HAP-1 (cell line): Measurements from ENCODE around the gene MSRB2.

ENCODE experiments used
- DNase-seq, 2 experiments: peaks; one replicate each; pipeline ENCODE4 v3.0.0-alpha.2; 2016 to 2020; ENCODE audit warnings: low spot score in 2 of 2
- H3K27me3 ChIP-seq: fragments of 250-450 bp; sonication (Bioruptor Pico); 2 replicates; pipeline ENCODE4 v1.5.1; 2020; ENCODE audit warnings: low read depth, mild to moderate bottlenecking, moderate library complexity
- H3K36me3 ChIP-seq: fragments of 250-450 bp; sonication (Bioruptor Pico); replicated peaks from 2 replicates; pipeline ENCODE4 v1.5.1; 2020; ENCODE audit warnings: mild to moderate bottlenecking
- H3K4me1 ChIP-seq: fragments of 250-450 bp; sonication (Bioruptor Pico); 2 replicates; pipeline ENCODE4 v1.5.1; 2020; ENCODE audit warnings: mild to moderate bottlenecking
- H3K4me3 ChIP-seq: fragments of 250-450 bp; sonication (Bioruptor Pico); 2 replicates; pipeline ENCODE4 v1.5.1; 2020; ENCODE audit warnings: mild to moderate bottlenecking, moderate library complexity
- H3K9me3 ChIP-seq: fragments of 250-450 bp; sonication (Bioruptor Pico); 2 replicates; pipeline ENCODE4 v1.5.1; 2020; ENCODE audit warnings: mild to moderate bottlenecking, moderate library complexity
- in situ Hi-C: fragments of 300-500 bp; cut with MboI; formaldehyde crosslinking; loops from 3 replicates; pipeline ENCODE4 v1.14.3; 2020; ENCODE audit warnings: low sequenced_read_pairs, inconsistent platforms, mixed read lengths

MSRB2 gene

DNA sequence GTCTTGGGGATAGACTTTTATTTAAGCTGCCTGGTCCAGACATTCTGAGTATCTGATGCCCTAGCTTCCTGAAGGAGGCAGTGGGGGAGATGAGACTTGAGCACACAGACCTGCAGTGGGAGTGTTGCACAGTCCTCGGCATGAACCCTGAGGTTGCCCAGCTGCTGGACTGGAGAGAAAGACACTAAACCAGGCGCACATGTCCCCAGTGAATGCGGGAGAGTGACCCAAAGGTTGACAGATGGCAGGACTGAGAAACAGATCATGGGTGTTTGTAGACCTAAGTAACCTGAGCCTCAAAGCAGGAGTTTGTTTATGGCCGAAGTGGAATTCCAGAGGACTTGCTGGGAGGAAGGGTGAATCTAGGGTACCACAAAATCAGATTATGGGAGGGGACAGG lies 15.7 kb upstream of the MSRB2 start:
- no peak for DNase-seq
- peaks cover 8% of the 10 kb centered on the region; the same call in 1 of the 2 replicates for H3K27me3 ChIP-seq
- H3K4me3 ChIP-seq: no peak overlapping the region
- no peaks in the 10 kb centered on the region for H3K4me1 ChIP-seq
- in situ Hi-C loops: no loop called here
- no peaks in the 10 kb centered on the region for H3K9me3 ChIP-seq
- no peaks in the 10 kb centered on the region for H3K36me3 ChIP-seq

DNA sequence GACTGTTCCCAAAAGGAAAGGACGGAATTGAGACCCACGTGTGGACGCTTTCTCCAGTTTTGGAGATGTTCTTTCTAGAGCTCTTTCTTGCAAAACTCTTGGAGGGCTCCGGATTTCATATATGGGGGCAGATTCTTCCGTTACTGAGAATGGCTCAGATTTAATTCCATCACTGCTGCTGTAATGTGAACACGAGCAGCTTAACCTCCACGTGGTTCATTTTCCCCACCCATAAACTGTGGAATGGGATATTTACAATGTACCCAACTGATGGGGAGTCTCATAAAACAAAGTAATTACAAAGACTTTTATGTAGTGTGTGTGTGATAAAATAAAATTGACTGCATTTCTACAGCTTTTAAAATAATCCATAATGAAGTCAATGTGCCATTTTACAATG lies 15.1 kb upstream of the MSRB2 start:
- Histone ChIP-seq H3K4me1 (no peaks in the 10 kb centered on the region), H3K4me3 (no peak overlapping the region), H3K36me3 (no peaks in the 10 kb centered on the region), H3K9me3 (no peaks in the 10 kb centered on the region), H3K27me3 (peaks cover 8% of the 10 kb centered on the region; the same call in 1 of the 2 replicates)
- in situ Hi-C loops: no loop called here
- no peak for DNase-seq

DNA sequence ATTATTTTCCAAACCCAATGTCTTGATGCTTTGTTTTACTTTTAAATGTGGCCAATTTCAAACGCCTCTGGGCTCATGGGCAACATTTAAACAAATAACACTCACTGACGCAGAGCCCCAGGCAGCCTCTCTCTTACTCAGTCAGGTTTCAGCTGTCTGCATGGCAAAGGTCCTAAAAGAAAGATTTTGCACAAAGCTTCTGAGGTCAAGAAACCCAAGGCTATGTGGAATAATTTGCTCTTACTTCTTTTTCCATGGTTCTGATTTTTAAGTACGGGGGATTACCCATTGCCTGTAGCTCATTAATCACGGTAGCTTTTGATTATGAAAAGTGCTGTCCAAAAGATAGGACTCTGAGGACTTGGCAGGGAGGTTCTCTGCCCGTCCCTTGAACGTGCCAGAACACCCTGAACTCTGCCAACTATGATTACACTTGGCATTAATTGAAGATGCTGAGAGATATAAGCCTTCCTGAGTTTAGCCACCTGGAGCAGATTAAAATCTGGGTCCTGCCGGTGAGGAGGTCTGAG lies 14.1 kb upstream of the MSRB2 start:
- in situ Hi-C loops: no loop called here

DNA sequence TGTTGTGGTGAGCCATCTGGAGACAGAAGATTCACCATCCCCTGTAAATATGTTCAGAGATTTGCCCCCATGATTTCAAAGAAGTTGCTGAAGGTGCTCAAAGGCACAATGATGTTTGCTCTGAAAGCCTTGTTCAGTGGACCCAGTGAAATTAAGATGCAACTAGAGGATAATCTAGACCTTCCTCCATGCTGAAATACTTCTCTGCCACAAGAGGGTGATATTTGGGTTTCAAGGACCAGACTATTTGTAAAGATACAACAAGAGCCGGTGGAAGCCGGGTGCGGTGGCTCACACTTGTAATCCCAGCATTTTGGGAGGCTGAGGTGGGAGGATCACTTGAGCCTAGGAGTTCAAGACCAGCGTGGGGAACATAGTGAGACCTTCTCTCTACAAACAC lies 13.5 kb upstream of the MSRB2 start:
- no peaks in the 10 kb centered on the region for H3K9me3 ChIP-seq
- H3K27me3 ChIP-seq: peaks cover 8% of the 10 kb centered on the region; the same call in 1 of the 2 replicates
- H3K36me3 ChIP-seq: no peaks in the 10 kb centered on the region
- H3K4me3 ChIP-seq: no peak overlapping the region
- in situ Hi-C loops: no loop called here
- DNase-seq: peak in 1 of 2 experiments; percentile 13
- H3K4me1 ChIP-seq: no peaks in the 10 kb centered on the region

More for the DNA sequence above, 14.1 kb upstream of the MSRB2 start:
- Histone ChIP-seq H3K27me3 (peaks cover 8% of the 10 kb centered on the region; the same call in 1 of the 2 replicates), H3K9me3 (no peaks in the 10 kb centered on the region), H3K36me3 (no peaks in the 10 kb centered on the region), H3K4me1 (no peaks in the 10 kb centered on the region), H3K4me3 (no peak overlapping the region)
- no peak for DNase-seq

DNA sequence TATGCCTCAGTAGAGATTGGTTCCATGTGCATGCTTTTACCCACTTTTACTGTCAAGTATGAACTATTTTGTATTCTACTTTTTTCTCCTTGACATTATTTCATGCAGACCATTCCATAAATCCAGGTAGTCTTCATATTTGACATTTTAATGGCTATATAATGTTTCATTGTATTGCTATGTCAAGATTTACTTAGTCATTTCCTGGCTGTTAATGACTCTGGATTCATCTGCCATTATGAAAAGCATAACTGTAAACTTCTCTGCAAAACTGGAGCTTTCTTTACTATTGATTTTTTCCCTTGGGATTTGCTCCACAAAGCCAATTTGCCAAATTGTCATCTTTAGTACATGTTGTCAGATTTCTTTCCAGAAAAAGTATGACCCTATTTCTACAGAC lies 6.8 kb upstream of the MSRB2 start:
- Histone ChIP-seq H3K27me3 (peaks cover 1% of the 10 kb centered on the region), H3K4me1 (no peaks in the 10 kb centered on the region), H3K36me3 (no peaks in the 10 kb centered on the region), H3K9me3 (no peaks in the 10 kb centered on the region; the same call in 1 of the 2 replicates), H3K4me3 (no peak overlapping the region)
- DNase-seq: no peak
- in situ Hi-C loops: no loop called here

DNA sequence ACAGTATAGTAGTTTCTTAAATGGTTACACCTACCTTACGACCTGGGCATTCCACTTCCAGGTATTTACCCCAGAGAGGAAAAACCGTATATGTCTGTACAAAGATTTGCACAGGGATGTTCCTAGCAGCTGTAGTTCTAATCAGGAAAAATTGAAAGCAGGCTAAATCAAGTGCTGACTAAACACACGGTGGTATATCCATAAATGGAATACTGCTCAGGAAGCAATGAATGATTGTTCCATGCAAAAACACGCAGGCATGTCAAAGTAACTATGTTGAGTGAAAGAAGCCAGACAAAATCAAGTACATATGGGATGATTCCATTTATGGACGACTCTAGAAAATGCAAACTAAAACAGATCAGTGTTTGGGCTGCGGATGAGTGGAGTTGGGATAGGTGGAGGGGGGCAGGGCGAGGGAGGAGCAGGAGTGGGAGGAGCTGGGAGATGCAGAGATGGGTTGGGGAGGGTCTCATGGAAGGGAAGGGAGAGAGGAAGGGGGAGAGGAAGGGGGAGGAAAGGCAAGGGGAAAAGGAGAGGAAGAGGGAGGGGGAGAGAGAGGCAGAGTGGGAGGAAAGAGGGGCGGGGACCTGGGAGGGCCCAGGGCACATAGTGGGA lies 484 bp upstream of the MSRB2 start:
- Histone ChIP-seq H3K4me1 (peaks cover 13% of the 10 kb centered on the region), H3K27me3 (no peaks in the 10 kb centered on the region; the same call in 1 of the 2 replicates), H3K4me3 (peak overlapping the region; percentile 54), H3K36me3 (no peaks in the 10 kb centered on the region), H3K9me3 (no peaks in the 10 kb centered on the region; the same call in none of the 2 replicates)
- in situ Hi-C loops: no loop called here
- no peak for DNase-seq

DNA sequence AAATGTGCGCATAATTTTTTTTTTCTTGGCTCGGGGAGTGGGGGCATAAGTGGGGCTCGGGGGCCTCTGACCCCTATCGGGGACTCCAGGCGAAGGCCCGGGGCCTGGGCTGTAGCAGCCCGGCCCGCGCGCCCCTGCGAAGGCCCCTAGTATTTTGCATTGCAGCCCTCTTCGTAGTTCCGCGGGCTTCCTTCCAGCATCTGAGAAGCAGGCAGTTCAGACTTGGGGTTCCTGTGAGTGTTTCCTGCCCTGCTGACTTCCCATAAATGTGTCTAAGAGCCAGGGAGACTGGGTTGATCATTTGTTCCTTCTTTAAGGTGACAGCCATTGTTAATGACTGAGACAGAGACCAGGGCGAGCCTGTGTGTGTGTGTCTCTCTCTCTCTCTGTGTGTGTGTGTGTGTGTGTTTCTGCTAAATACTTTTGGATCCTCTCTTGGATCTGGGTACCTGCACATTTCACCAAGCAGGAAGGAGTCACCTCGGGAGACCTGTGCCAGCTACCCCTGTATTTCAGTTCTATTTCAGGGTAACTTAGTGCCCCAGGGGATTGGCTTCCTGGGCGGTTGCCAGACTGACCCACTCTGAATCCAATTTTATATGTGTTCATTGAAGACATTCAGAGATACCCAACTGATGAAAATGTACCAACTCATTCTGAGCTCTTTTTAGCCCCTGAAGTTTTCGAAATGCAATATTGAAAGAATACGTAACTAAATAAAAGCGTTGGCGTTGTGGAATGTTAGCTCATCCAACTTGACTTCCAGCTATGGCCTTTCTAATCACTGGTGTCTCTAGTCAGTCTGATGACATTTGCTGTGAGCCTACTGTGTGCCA lies 805 bp downstream of the MSRB2 start:
- no peaks in the 10 kb centered on the region; the same call in none of the 2 replicates for H3K9me3 ChIP-seq
- in situ Hi-C loops: no loop called here
- DNase-seq: peak; percentile 4 to 40
- H3K4me1 ChIP-seq: peaks cover 13% of the 10 kb centered on the region
- no peaks in the 10 kb centered on the region; the same call in 1 of the 2 replicates for H3K27me3 ChIP-seq
- H3K4me3 ChIP-seq: peak overlapping the region; percentile 54
- no peaks in the 10 kb centered on the region for H3K36me3 ChIP-seq

DNA sequence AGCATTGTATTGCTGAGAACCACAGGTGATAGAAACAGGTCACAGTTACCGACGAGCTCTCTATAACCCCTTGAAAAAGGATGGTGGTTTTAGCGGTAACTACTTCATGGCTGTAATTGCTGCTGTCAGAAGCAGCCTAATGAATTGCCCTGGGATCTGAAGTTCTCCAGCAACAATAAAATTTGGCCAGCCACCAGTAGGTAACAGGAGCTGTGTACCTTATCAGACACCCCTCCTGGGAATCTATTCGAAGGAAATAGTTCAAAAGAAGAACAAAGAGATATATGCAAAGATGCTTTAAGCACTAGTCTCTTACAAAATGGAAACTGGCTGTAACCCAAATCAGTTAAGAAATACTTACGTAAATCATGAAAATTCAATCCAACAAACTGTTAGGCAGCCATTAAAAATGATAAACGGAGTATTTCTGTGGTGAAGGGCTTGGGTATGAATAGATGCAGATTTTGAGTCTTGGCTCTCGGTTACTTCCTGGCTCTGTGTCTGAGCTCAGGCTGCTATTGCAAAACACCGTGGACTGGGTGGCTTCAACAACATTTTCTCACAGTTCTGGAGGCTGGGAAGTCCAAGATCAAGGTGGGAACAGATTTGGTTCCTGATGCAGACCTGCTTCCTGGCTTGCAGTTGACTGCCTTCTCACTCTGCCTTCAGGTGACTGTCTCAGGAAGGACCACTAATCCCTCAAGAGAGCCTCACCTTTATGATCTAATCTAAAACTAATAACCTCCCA lies 1.6 kb downstream of the MSRB2 start:
- peak overlapping the region; percentile 54; the same call in 1 of the 2 replicates for H3K4me3 ChIP-seq
- DNase-seq: no peak
- H3K36me3 ChIP-seq: no peaks in the 10 kb centered on the region
- H3K9me3 ChIP-seq: no peaks in the 10 kb centered on the region; the same call in none of the 2 replicates
- in situ Hi-C loops: no loop called here
- peaks cover 13% of the 10 kb centered on the region for H3K4me1 ChIP-seq
- H3K27me3 ChIP-seq: no peaks in the 10 kb centered on the region; the same call in 1 of the 2 replicates

DNA sequence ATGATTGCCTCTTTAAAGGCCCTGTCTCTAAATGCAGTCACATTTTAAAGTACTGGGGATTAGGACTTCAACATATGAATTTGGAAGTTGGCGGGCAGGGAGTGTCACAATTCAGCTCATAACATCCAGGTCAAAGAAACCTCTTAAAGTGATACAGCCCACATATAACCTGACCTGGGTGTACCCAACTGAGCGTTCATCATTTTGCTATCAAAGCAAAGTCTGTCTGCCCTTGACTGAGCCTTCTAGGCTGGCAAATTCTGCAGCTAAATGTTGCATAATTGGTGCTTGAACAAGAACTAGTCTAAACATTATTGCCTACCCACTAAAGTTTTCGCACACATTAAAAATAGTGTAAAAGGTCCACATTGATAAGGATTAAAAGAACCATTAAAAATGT lies 3.7 kb downstream of the MSRB2 start:
- in situ Hi-C loops: no loop called here
- DNase-seq: no peak
- Histone ChIP-seq H3K9me3 (no peaks in the 10 kb centered on the region; the same call in 1 of the 2 replicates), H3K4me1 (peaks cover 13% of the 10 kb centered on the region), H3K4me3 (no peak overlapping the region), H3K36me3 (no peaks in the 10 kb centered on the region), H3K27me3 (no peaks in the 10 kb centered on the region)

DNA sequence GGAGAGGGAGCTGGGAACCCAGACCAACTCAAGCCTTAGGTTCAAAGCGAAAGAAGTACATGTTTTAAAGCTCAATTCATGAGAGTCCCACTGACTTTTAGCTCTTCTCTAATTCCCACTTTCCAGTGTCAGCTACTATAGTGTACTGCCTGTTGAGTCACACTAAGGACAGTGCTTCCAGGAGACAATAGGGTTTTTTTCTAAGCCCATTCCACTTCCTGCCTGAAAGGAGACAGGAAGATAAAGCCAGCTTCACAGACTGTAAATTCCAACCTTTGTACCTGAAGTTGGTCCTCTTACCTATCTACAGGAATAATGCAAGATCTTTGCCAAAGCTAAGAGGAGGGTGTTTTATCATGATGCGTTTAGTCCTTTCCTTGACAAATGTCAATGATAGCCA lies 4.4 kb downstream of the MSRB2 start:
- Histone ChIP-seq H3K36me3 (no peaks in the 10 kb centered on the region), H3K4me1 (peaks cover 8% of the 10 kb centered on the region), H3K9me3 (no peaks in the 10 kb centered on the region; the same call in 1 of the 2 replicates), H3K4me3 (no peak overlapping the region), H3K27me3 (no peaks in the 10 kb centered on the region)
- in situ Hi-C loops: no loop called here
- DNase-seq: no peak

DNA sequence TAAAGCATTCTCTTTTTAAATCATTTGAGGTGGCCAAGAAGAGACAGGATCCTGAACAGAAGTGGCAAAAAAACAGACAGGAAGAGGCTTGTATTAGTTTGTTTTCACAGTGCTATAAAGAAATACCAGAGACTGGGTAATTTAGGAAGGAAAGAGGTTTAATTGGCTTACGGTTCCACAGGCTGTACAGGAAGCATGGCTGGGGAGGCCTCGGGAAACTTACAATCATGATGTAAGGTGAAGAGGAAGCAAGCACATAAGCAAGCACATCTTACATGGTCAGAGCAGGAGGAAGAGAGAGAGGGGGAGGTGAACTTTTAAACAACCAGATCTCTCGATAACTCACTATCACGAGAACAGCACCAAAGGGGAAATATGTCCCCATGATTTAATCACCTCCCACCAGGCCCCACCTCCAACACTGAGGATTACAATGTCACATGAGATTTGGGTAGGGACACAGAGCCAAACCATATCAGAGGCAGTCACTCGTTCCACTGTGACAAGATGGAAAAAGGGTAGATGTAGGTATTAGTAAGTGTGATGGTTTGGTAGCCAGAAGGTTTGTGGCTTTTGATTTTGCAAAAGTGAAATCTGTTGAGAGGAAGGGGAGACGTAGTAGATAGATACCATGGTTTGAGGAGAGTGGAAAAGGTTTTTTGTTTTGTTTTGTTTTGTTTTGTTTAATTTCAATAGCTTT lies 5.1 kb downstream of the MSRB2 start:
- no peaks in the 10 kb centered on the region for H3K36me3 ChIP-seq
- H3K4me3 ChIP-seq: no peak overlapping the region
- peaks cover 7% of the 10 kb centered on the region for H3K4me1 ChIP-seq
- in situ Hi-C loops: no loop called here
- DNase-seq: no peak
- no peaks in the 10 kb centered on the region for H3K9me3 ChIP-seq
- H3K27me3 ChIP-seq: no peaks in the 10 kb centered on the region

DNA sequence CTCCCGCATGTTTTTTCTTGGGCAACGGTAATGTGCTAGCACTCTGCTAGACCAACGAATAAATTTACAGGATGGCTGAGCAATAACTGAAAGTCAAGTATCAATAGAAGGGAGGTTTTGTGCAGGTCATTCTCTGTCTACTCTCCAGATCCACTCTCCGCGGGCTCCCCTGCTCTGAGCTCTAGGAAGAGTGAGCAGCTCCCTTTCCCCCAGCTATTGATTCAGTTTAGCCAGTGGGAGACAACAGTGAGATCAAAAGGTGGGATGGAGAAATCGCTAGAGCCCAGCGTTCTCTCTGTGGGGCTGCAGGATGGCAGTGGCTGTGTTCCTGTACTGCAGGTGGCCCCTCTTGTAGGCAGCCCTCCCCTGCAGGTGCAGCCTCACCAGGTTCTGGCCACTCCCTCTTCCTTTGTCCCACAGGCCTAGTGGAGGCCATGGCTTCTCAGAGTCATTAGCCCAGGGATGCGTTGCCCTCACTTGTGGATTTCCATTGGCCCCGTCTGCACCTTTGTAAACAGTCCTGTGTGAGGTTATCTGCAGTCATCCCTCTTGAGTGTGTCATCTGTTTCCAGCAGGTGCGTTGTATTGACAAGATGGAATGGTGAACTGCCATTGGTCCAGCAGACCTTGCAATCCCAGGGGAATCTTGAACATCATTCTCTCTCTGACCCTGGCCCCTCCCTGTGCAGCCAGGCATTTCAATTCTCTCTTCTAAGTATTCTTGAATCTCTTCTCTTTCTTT lies 11.1 kb downstream of the MSRB2 start:
- no peak for DNase-seq
- in situ Hi-C loops: no loop called here
- Histone ChIP-seq H3K36me3 (no peaks in the 10 kb centered on the region), H3K4me1 (no peaks in the 10 kb centered on the region), H3K4me3 (no peak overlapping the region), H3K9me3 (no peaks in the 10 kb centered on the region), H3K27me3 (no peaks in the 10 kb centered on the region)
